ENCODE results near the gene ZNF709.

GRCh38 chr19:12411893-12412292 is 72.7 kb downstream of the ZNF709 start:
- TF ChIP-seq CTCF (IDR thresholded peaks at IDR 0.05): no peak
- no peak for TF ChIP-seq POLR2AphosphoS5 (IDR thresholded peaks at IDR 0.05)
- no peak for TF ChIP-seq POLR2A (IDR thresholded peaks at IDR 0.05)

Measured in sigmoid colon (tissue), 4 donors.